ENCODE data around the gene RUFY1.
A peak's percentile ranks its signal among the peaks of the same experiment; 100 is the strongest.

DNA sequence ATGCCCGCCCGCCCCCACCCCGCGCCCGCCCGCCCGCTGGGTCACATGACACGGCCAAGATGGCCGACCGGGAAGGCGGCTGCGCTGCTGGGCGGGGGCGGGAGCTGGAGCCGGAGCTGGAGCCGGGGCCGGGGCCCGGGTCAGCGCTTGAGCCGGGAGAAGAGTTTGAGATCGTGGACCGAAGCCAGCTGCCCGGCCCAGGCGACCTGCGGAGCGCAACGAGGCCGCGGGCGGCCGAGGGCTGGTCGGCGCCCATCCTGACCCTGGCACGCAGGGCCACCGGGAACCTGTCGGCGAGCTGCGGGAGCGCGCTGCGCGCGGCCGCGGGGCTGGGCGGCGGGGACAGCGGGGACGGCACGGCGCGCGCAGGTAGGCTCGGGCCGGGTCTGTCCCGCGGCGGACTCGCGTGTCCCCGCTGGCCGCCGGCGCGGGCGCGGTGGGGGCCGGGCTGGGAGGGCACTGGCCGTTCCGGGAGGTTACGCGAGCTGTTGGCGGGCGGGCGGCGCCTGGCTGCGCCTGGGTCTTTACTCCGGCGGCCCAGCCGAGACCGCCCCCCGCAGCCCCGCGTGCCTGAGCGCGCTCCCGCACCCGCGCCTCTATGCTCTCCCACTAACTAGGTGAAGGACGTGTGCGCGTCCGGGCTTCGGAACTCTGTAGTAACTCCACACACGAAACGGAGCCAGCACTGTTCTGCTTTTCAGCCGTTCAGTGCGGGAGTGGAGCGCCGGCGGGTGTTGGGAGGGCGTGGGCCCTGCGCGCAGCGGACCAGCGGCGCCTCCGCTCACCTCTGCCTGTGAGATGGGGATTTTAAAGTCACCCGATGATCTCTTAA, at the start of gene RUFY1:
- TF ChIP-seq, protein P1, sequence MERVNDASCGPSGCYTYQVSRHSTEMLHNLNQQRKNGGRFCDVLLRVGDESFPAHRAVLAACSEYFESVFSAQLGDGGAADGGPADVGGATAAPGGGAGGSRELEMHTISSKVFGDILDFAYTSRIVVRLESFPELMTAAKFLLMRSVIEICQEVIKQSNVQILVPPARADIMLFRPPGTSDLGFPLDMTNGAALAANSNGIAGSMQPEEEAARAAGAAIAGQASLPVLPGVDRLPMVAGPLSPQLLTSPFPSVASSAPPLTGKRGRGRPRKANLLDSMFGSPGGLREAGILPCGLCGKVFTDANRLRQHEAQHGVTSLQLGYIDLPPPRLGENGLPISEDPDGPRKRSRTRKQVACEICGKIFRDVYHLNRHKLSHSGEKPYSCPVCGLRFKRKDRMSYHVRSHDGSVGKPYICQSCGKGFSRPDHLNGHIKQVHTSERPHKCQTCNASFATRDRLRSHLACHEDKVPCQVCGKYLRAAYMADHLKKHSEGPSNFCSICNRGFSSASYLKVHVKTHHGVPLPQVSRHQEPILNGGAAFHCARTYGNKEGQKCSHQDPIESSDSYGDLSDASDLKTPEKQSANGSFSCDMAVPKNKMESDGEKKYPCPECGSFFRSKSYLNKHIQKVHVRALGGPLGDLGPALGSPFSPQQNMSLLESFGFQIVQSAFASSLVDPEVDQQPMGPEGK (CRISPR knock-in tag; IDR thresholded peaks at IDR 0.05; ENCODE audit: borderline replicate concordance): no peak
- peak; percentile 60 to 71 for TF ChIP-seq NRF1 (conservative IDR thresholded peaks at IDR 0.05 in 1 of 2, IDR thresholded peaks at IDR 0.05 in 1 of 2)
- TF ChIP-seq, protein P2, sequence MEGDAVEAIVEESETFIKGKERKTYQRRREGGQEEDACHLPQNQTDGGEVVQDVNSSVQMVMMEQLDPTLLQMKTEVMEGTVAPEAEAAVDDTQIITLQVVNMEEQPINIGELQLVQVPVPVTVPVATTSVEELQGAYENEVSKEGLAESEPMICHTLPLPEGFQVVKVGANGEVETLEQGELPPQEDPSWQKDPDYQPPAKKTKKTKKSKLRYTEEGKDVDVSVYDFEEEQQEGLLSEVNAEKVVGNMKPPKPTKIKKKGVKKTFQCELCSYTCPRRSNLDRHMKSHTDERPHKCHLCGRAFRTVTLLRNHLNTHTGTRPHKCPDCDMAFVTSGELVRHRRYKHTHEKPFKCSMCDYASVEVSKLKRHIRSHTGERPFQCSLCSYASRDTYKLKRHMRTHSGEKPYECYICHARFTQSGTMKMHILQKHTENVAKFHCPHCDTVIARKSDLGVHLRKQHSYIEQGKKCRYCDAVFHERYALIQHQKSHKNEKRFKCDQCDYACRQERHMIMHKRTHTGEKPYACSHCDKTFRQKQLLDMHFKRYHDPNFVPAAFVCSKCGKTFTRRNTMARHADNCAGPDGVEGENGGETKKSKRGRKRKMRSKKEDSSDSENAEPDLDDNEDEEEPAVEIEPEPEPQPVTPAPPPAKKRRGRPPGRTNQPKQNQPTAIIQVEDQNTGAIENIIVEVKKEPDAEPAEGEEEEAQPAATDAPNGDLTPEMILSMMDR (IDR thresholded peaks at IDR 0.05 in 2 of 3, conservative IDR thresholded peaks at IDR 0.05 in 1 of 3; ENCODE audit: insufficient read depth in 2 of 3, low read depth in 1 of 3, low read length in 3 of 3): 0 out of 6 replicates have a peak, but pooled peaks of 1 of the 3 experiments have one; percentile 1
- TF ChIP-seq CEBPB (tag; IDR thresholded peaks at IDR 0.05): no peak
- peak; percentile 39; the same call in 1 of the 2 replicates for TF ChIP-seq POLR2AphosphoS5 (IDR thresholded peaks at IDR 0.05; ENCODE audit: control insufficient read depth, insufficient read depth, low read depth, low read length)
